Fibroblast of pulmonary artery (primary cell): Measurements from ENCODE around the gene STYX.

Source experiments
- DNase-seq: peaks from one replicate; pipeline ENCODE4 v3.0.0-alpha.2; 2010; ENCODE audit warnings: low read depth
- H3K4me3 ChIP-seq: replicated peaks from 2 replicates; pipeline ENCODE4 v1.5.1; 2011; ENCODE audit warnings: low read depth, mild to moderate bottlenecking, control low read depth, low read length, moderate library complexity
- CTCF ChIP-seq: IDR thresholded peaks from 2 replicates; pipeline ENCODE4 v1.5.1; 2011; ENCODE audit warnings: mild to moderate bottlenecking, control low read depth, low read length, inconsistent platforms; ENCODE audit errors: missing control alignments

STYX gene

GRCh38 chr14:52789118-52789517, 59.2 kb downstream of the STYX start:
- no peak for TF ChIP-seq CTCF
- H3K4me3 ChIP-seq, result peak overlapping the region; percentile 73
- DNase-seq, result no peak

DNA sequence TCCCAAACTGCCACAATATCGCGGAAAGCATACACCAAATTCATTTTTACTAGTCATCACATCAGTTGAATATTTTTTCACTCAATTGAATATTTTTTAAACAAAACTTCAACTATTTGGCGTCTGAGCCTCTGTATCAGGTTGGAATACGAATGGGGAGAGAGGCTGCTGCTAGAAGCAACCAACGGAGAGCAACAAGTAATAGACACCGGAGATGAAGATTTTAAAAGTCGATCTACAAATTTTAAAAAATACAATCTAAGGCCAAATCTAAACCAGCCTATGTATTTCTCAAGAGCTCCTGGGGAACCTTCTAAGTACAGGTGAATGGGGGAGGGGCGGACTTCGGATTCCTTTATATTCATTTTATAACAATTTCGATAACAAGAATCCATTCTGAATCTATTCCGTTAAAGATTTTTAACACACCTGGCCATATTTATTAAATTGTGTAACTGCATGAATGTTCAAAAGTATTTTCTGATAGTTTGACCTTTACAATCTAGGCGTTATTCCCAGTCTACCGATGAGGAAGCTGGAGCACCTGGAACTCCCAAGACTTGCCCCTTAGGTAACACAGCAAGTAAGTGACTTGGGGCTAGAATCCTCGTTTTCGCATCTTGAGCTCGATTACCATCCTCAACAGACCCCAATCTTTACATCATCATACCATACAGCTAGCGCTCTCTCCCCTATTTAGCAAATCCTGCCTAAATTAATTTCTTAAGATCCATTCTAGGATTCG, 60.2 kb downstream of the STYX start:
- no peak for DNase-seq
- no peak for TF ChIP-seq CTCF
- peak overlapping the region; percentile 73 for H3K4me3 ChIP-seq

DNA sequence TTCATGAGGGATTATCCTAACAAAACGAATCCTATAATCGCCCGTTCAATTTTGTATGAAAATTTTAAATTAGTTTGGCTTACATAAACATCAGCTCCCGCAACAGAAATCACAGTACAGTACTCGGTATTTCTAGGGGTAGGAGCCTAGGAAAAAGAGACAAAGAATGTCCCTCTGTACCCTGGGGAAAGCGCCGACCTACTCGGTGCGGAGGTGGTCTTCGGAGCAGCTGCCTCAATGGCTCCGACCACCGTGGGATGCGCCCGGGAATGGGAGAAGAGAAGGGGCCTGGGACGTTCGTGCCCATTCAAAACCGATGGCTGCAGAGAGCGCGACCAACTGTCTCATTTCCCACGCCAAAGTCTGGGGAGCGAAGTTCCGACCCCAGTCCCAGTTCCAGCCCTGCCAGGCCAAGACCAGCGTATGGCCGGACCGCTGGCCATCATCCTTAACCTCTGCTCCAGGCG, 60.8 kb downstream of the STYX start:
- no peak for TF ChIP-seq CTCF
- DNase-seq, result no peak
- peak overlapping the region; percentile 73 for H3K4me3 ChIP-seq

- DNase-seq, result peak; percentile 93
- no peak for TF ChIP-seq CTCF
Observed at GRCh38 chr14:52791223-52792096, 61.5 kb downstream of the STYX start, which contains the start of gene GNPNAT1. Gene GNPNAT1, minus strand, starts transcription at chr14:52791607. Its CDS starts 6,957 bp downstream, at chr14:52784650.

GRCh38 chr14:52792097-52792415, 62.1 kb downstream of the STYX start:
- no peak for DNase-seq
- TF ChIP-seq CTCF, result no peak
- peak overlapping the region; percentile 62 for H3K4me3 ChIP-seq

More at GRCh38 chr14:52791223-52792096, 61.5 kb downstream of the STYX start, which contains the start of gene GNPNAT1:
- peak within 1 kb of the TSS; percentile 73 for H3K4me3 ChIP-seq

GRCh38 chr14:52793061-52793460, 63.1 kb downstream of the STYX start:
- TF ChIP-seq CTCF, result no peak
- no peak for DNase-seq
- no peak overlapping the region for H3K4me3 ChIP-seq
